ENCODE results near the gene CCDC9B. TPM values are rescaled to one million over a fixed set of nuclear protein-coding genes. Genes with fewer than 3 reads are reported as not detected.

Gene CCDC9B
- polyA plus RNA-seq, 1 of the 3 experiments (the other 2 are of a cell fraction), result 13.7 TPM

DNA sequence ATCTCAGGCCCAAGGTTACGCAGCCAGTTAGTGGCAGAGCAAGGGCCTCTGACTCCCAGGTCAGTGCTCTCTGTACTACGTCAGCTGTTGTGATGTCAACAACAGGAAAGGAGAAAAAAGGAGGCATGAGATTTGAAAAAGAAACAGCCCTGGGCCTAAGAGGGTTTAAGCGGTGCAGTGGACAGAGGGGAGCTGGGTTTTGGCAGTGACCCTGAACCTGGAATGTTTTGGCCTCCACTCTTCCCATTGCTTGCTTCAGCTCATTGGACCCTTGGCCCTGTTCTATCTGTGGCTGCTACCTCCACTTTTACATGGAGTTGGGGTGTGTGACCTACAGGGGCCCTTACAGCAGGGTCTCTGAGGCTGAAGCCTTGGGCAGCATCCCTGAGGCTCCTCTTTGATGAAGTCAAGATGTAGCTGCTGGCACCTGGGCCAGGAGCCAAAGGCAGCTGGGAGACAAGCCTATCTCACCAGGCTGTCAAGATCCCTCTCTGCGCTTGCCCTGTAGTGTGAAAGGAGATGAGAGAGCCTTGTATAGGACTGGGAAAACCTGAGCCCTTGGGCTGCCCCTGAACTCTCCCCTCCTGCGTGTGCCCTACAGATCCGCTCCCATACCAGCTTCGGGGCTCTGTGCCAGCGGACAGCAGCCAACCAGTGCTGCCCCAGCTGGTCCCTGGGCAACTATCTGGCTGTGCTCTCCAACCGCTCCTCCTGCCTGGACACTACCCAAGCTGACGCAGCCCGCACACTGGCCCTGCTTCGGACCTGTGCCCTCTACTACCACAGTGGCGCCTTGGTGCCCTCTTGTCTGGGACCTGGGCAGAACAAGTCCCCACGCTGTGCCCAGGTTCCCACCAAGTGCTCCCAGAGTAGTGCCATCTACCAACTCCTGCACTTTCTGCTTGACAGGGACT, 26.0 kb upstream of the CCDC9B start:
- H3K4me2 ChIP-seq, result no peak overlapping the region
- no peaks in the 10 kb centered on the region for H3K9me3 ChIP-seq
- 87% methylated on average over 10 of the region's 14 CpGs for WGBS (ENCODE audit: low lambda C conversion rate)
- no peaks in the 10 kb centered on the region for H3F3A ChIP-seq (replicated peaks; ENCODE audit: insufficient read depth)
- ChIA-PET POLR2A (interaction anchor here (0.8 to 1.2 kb wide), 2 partner anchors 9 to 26 kb away, joined by 3 to 6 read pairs; partner anchors contain the start of genes CCDC9B and DISP2), CTCF (interaction anchor here (0.8 to 70.6 kb wide), 8 partner anchors 9 to 89 kb away, joined by 3 to 2194 read pairs (median 8); partner anchors contain the start of genes ANKRD63, CCDC9B, DISP2 and INAFM2)
- DNase-seq, result no peak
- H3K27me3 ChIP-seq (ENCODE audit: insufficient read depth), result no peaks in the 10 kb centered on the region
- H3K4me1 ChIP-seq (ENCODE audit: control insufficient read depth in 1 of 2, insufficient read depth in 2 of 2, low read depth in 1 of 2, low read length in 1 of 2), result peaks cover 0 to 17% of the 10 kb centered on the region in 2 experiments; a peak in 1 of 4 replicates
- no peak overlapping the region for H2AFZ ChIP-seq (ENCODE audit: low read depth)
- no peaks in the 10 kb centered on the region for H3K9me2 ChIP-seq
- no peak overlapping the region for H3K4me3 ChIP-seq (ENCODE audit: low read depth in 2 of 2, low read length in 1 of 2)
- H4K20me1 ChIP-seq (ENCODE audit: insufficient read depth), result no peaks in the 10 kb centered on the region
- H3K9ac ChIP-seq, result no peak overlapping the region
- H3K27ac ChIP-seq (ENCODE audit: low read depth in 2 of 2, low read length in 1 of 2), result peak overlapping the region in 1 of 2 experiments; percentile 22; a peak in 1 of 4 replicates
- H3K79me2 ChIP-seq (ENCODE audit: insufficient read depth), result no peaks in the 10 kb centered on the region
- no peaks in the 10 kb centered on the region for H3K36me3 ChIP-seq (replicated peaks in 1 of 2; ENCODE audit: control insufficient read depth in 1 of 2, insufficient read depth in 2 of 2, low read length in 1 of 2)
- TF ChIP-seq NRF1 (IDR thresholded peaks at IDR 0.05; ENCODE audit: low read depth, low read length) (no peak), TCF12 (IDR thresholded peaks at IDR 0.05) (peak; percentile 32; the same call in 1 of the 2 replicates), ELF1 (IDR thresholded peaks at IDR 0.05) (no peak), NFIC (IDR thresholded peaks at IDR 0.05; ENCODE audit: borderline replicate concordance) (peak; percentile 13; the same call in 1 of the 2 replicates), TEAD4 (IDR thresholded peaks at IDR 0.05; ENCODE audit: borderline replicate concordance, insufficient read depth) (no peak)

DNA sequence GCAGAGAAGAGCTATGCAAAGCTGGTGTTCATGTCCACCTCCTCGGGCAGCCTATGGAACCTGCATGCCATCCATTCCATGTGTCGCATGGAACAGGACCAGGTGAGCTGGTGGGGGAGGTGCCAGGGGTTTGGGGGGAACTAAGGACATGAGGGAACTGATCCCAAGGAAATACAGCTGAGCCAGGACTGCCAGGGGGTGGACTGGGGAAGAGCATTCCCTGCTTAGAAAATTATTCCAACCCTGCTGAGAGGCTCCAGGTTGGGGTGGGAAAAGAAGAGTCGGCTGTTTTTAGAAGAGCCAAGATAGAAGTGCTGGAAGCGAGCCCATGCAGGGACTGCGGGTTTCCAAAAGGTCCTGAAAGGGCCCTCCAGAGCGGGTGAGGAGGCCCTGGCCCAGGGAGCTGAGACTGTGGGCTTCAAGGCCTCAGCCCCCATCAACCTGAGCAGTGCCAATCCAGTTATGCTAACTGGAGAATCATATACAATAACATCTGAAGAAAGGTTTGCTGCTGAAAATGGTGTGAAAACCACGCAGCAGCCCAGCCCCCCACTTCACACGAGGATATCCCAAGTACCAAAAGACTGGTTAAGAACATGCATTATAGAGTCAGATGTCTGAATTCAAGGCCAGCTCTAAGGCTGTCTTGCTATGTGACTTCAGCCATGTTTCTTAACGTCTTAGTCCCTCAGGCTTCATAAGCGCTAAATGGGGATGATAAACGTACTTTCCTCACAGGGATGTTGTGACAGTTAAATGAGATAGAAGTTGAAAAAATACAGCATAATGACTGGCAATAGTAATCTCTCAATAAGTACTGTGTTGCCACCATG, 25.1 kb upstream of the CCDC9B start:
- Histone ChIP-seq H3K4me1 (ENCODE audit: control insufficient read depth in 1 of 2, insufficient read depth in 2 of 2, low read depth in 1 of 2, low read length in 1 of 2) (peaks cover 0 to 17% of the 10 kb centered on the region in 2 experiments; a peak in 1 of 4 replicates), H3K9me3 (no peaks in the 10 kb centered on the region), H3F3A (replicated peaks; ENCODE audit: insufficient read depth) (no peaks in the 10 kb centered on the region), H2AFZ (ENCODE audit: low read depth) (no peak overlapping the region), H3K4me2 (no peak overlapping the region), H3K4me3 (ENCODE audit: low read depth in 2 of 2, low read length in 1 of 2) (no peak overlapping the region), H3K27ac (ENCODE audit: low read depth in 2 of 2, low read length in 1 of 2) (no peak overlapping the region), H3K27me3 (ENCODE audit: insufficient read depth) (0 out of 2 replicates have a peak, but pooled peaks cover 1% of the 10 kb centered on the region), H3K79me2 (ENCODE audit: insufficient read depth) (no peaks in the 10 kb centered on the region), H3K9ac (no peak overlapping the region), H4K20me1 (ENCODE audit: insufficient read depth) (no peaks in the 10 kb centered on the region), H3K36me3 (replicated peaks in 1 of 2; ENCODE audit: control insufficient read depth in 1 of 2, insufficient read depth in 2 of 2, low read length in 1 of 2) (no peaks in the 10 kb centered on the region), H3K9me2 (no peaks in the 10 kb centered on the region)
- TF ChIP-seq RXRA (IDR thresholded peaks at IDR 0.05; ENCODE audit: borderline replicate concordance, low read depth) (no peak), ELF1 (IDR thresholded peaks at IDR 0.05) (no peak), TCF12 (IDR thresholded peaks at IDR 0.05) (no peak), GABPA (IDR thresholded peaks at IDR 0.05; ENCODE audit: low read depth) (no peak), FOXJ3 (CRISPR knock-in tag; IDR thresholded peaks at IDR 0.05) (no peak), FOSL2 (IDR thresholded peaks at IDR 0.05; ENCODE audit: borderline replicate concordance, low read depth) (no peak), RFX5 (IDR thresholded peaks at IDR 0.05; ENCODE audit: low read length) (no peak), FOXM1 (IDR thresholded peaks at IDR 0.05; ENCODE audit: low read depth) (no peak), CHD2 (IDR thresholded peaks at IDR 0.05; ENCODE audit: low read length, partially characterized antibody) (no peak), RCOR1 (IDR thresholded peaks at IDR 0.05; ENCODE audit: low read length) (no peak), TEAD4 (IDR thresholded peaks at IDR 0.05; ENCODE audit: borderline replicate concordance, insufficient read depth) (no peak), POLR2AphosphoS5 (IDR thresholded peaks at IDR 0.05; ENCODE audit: low read depth, low read length) (no peak), MXI1 (IDR thresholded peaks at IDR 0.05; ENCODE audit: low read depth, low read length) (no peak), ZBTB33 (IDR thresholded peaks at IDR 0.05; ENCODE audit: borderline replicate concordance, low read depth) (no peak)
- TF ChIP-seq, protein P1, sequence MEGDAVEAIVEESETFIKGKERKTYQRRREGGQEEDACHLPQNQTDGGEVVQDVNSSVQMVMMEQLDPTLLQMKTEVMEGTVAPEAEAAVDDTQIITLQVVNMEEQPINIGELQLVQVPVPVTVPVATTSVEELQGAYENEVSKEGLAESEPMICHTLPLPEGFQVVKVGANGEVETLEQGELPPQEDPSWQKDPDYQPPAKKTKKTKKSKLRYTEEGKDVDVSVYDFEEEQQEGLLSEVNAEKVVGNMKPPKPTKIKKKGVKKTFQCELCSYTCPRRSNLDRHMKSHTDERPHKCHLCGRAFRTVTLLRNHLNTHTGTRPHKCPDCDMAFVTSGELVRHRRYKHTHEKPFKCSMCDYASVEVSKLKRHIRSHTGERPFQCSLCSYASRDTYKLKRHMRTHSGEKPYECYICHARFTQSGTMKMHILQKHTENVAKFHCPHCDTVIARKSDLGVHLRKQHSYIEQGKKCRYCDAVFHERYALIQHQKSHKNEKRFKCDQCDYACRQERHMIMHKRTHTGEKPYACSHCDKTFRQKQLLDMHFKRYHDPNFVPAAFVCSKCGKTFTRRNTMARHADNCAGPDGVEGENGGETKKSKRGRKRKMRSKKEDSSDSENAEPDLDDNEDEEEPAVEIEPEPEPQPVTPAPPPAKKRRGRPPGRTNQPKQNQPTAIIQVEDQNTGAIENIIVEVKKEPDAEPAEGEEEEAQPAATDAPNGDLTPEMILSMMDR (IDR thresholded peaks at IDR 0.05), result no peak
- TF ChIP-seq, protein P2, sequence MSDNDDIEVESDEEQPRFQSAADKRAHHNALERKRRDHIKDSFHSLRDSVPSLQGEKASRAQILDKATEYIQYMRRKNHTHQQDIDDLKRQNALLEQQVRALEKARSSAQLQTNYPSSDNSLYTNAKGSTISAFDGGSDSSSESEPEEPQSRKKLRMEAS (IDR thresholded peaks at IDR 0.05; ENCODE audit: low read depth), result no peak
- TF ChIP-seq, protein P3, sequence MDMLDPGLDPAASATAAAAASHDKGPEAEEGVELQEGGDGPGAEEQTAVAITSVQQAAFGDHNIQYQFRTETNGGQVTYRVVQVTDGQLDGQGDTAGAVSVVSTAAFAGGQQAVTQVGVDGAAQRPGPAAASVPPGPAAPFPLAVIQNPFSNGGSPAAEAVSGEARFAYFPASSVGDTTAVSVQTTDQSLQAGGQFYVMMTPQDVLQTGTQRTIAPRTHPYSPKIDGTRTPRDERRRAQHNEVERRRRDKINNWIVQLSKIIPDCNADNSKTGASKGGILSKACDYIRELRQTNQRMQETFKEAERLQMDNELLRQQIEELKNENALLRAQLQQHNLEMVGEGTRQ (IDR thresholded peaks at IDR 0.05; ENCODE audit: borderline replicate concordance, low read depth, low read length), result no peak
- ChIA-PET POLR2A (interaction anchor here (0.5 to 1.2 kb wide), 2 partner anchors 25 to 124 kb away, joined by 4 to 6 read pairs; partner anchors contain the start of gene CCDC9B), CTCF (interaction anchor here (1.2 to 70.6 kb wide), 4 partner anchors 8 to 56 kb away, joined by 3 to 2194 read pairs (median 16); partner anchors contain the start of genes ANKRD63, CCDC9B, DISP2 and INAFM2)
- 79% methylated on average over 11 of the region's 11 CpGs for WGBS (ENCODE audit: low lambda C conversion rate)
- no peak for DNase-seq

Data from SK-N-SH (cell line).